ENCODE measurements around the gene HPSE2. TPM values are rescaled to one million over a fixed set of nuclear protein-coding genes. Genes with fewer than 3 reads are reported as not detected.

HPSE2 gene
- total and polyA plus RNA-seq, 4 donors = 0.05 TPM; not detected in 3

GRCh38 chr10:98624963-98625362, 610.7 kb downstream of the HPSE2 start:
- DNase-seq (ENCODE audit: low spot score) = no peak
- TF ChIP-seq GABPA (IDR thresholded peaks at IDR 0.05 in 1 of 2, conservative IDR thresholded peaks at IDR 0.05 in 1 of 2) (no peak), YY1 (IDR thresholded peaks at IDR 0.05) (no peak), CTCF (IDR thresholded peaks at IDR 0.05; ENCODE audit: low read depth, low read length, missing input control) (no peak), MAX (IDR thresholded peaks at IDR 0.05) (no peak), FOXA1 (IDR thresholded peaks at IDR 0.05) (no peak), ATF3 (IDR thresholded peaks at IDR 0.05) (no peak), HNF4G (IDR thresholded peaks at IDR 0.05) (no peak), EGR1 (IDR thresholded peaks at IDR 0.05; ENCODE audit: low read depth in 2 of 2) (no peak), RXRA (IDR thresholded peaks at IDR 0.05) (no peak), REST (IDR thresholded peaks at IDR 0.05) (no peak), NR2F2 (IDR thresholded peaks at IDR 0.05) (no peak), JUND (IDR thresholded peaks at IDR 0.05) (no peak), RAD21 (IDR thresholded peaks at IDR 0.05) (no peak), ZBTB33 (IDR thresholded peaks at IDR 0.05) (no peak), FOXA2 (IDR thresholded peaks at IDR 0.05) (no peak), HNF4A (conservative IDR thresholded peaks at IDR 0.05) (no peak), SP1 (IDR thresholded peaks at IDR 0.05) (no peak)
- H3K4me3 ChIP-seq (ENCODE audit: low read depth in 1 of 3, low read length in 3 of 3) = no peak overlapping the region
- H3K36me3 ChIP-seq (ENCODE audit: control insufficient read depth in 4 of 4, insufficient read depth in 3 of 4, low read depth in 1 of 4, low read length in 3 of 4) = no peaks in the 10 kb centered on the region
- no peak overlapping the region for H3K27ac ChIP-seq (ENCODE audit: low read depth in 1 of 2, low read length in 2 of 2)
- no peaks in the 10 kb centered on the region for H3K27me3 ChIP-seq (ENCODE audit: control insufficient read depth in 4 of 4, insufficient read depth in 4 of 4, low read length in 3 of 4)
- H3K4me1 ChIP-seq (ENCODE audit: control insufficient read depth in 4 of 4, insufficient read depth in 4 of 4, low read length in 3 of 4) = no peaks in the 10 kb centered on the region
- H3K9me3 ChIP-seq (ENCODE audit: control insufficient read depth in 4 of 4, low read length in 3 of 4) = no peaks in the 10 kb centered on the region
- 38% methylated on average over 2 of the region's 2 CpGs for WGBS
- H3K9ac ChIP-seq (ENCODE audit: low read depth in 1 of 2, low read length in 2 of 2) = no peak overlapping the region

GRCh38 chr10:98623176-98623575, 612.5 kb downstream of the HPSE2 start:
- H3K9me3 ChIP-seq (ENCODE audit: control insufficient read depth in 4 of 4, low read length in 3 of 4) = peaks cover 0 to 1% (median 0%) of the 10 kb centered on the region in 4 donors
- no peak overlapping the region for H3K9ac ChIP-seq (ENCODE audit: low read depth in 1 of 2, low read length in 2 of 2)
- H3K4me3 ChIP-seq (ENCODE audit: low read depth in 1 of 3, low read length in 3 of 3) = no peak overlapping the region
- no peak overlapping the region for H3K27ac ChIP-seq (ENCODE audit: low read depth in 1 of 2, low read length in 2 of 2)
- H3K36me3 ChIP-seq (ENCODE audit: control insufficient read depth in 4 of 4, insufficient read depth in 3 of 4, low read depth in 1 of 4, low read length in 3 of 4) = no peaks in the 10 kb centered on the region
- no peaks in the 10 kb centered on the region for H3K27me3 ChIP-seq (ENCODE audit: control insufficient read depth in 4 of 4, insufficient read depth in 4 of 4, low read length in 3 of 4)
- WGBS = 72% methylated on average over 3 of the region's 3 CpGs
- DNase-seq (ENCODE audit: low spot score) = no peak
- no peaks in the 10 kb centered on the region for H3K4me1 ChIP-seq (ENCODE audit: control insufficient read depth in 4 of 4, insufficient read depth in 4 of 4, low read length in 3 of 4)
- TF ChIP-seq FOXA2 (IDR thresholded peaks at IDR 0.05) (no peak), SP1 (IDR thresholded peaks at IDR 0.05) (no peak), CTCF (IDR thresholded peaks at IDR 0.05; ENCODE audit: low read depth, low read length, missing input control) (no peak), GABPA (IDR thresholded peaks at IDR 0.05 in 1 of 2, conservative IDR thresholded peaks at IDR 0.05 in 1 of 2) (no peak), ATF3 (IDR thresholded peaks at IDR 0.05) (no peak), JUND (IDR thresholded peaks at IDR 0.05) (no peak), TAF1 (conservative IDR thresholded peaks at IDR 0.05) (no peak), RXRA (IDR thresholded peaks at IDR 0.05) (no peak), ZBTB33 (IDR thresholded peaks at IDR 0.05) (no peak), FOXA1 (IDR thresholded peaks at IDR 0.05) (no peak), YY1 (IDR thresholded peaks at IDR 0.05) (no peak), MAX (IDR thresholded peaks at IDR 0.05) (no peak), HNF4A (conservative IDR thresholded peaks at IDR 0.05) (no peak), NR2F2 (IDR thresholded peaks at IDR 0.05) (no peak)
